H1 (cell line): ENCODE data around the gene FASTK. TPM values are rescaled to one million over a fixed set of nuclear protein-coding genes. Genes with fewer than 3 reads are reported as not detected.

Source experiments
- CTCF ChIA-PET: fragments of 300-600 bp; sonication (Branson Sonifier 250); formaldehyde crosslinking; loops from one replicate; lab custom pipeline; 2021; ENCODE audit not compliant: partially characterized antibody; lab: Charles Lee
- POLR2A ChIA-PET: fragments of 300-600 bp; sonication (Branson Sonifier 250); formaldehyde crosslinking; loops from one replicate; lab custom pipeline; 2021; ENCODE audit warnings: inconsistent platforms; ENCODE audit not compliant: partially characterized antibody; lab: Charles Lee
- DNase-seq, 2 experiments: peaks; one replicate each; pipeline versions ENCODE4 v3.0.0 to v3.0.0-alpha.2; 2010 to 2022; ENCODE audit warnings: low spot score in 2 of 2, low read depth in 1 of 2, mixed read lengths in 1 of 2
- FAIRE-seq: peaks from 2 replicates; lab custom pipeline; 2011; peaks lifted over from hg19 to GRCh38; lab: Jason Lieb, UNC
- H2AFZ ChIP-seq: 2 replicates; pipeline ENCODE4 v1.8.1; 2012; ENCODE audit warnings: low read length, inconsistent platforms
- H2AK5ac ChIP-seq: 2 replicates; pipeline ENCODE4 v1.6.1; 2013; ENCODE audit warnings: low read depth, low read length
- H2BK120ac ChIP-seq: replicated peaks from 2 replicates; pipeline ENCODE3; 2013; ENCODE audit warnings: low read depth, low read length, inconsistent platforms
- H2BK12ac ChIP-seq: 2 replicates; pipeline ENCODE4 v1.6.1; 2013; ENCODE audit warnings: low read depth, low read length
- H2BK15ac ChIP-seq: 2 replicates; pipeline ENCODE4 v1.6.1; 2013; ENCODE audit warnings: low read length
- H2BK20ac ChIP-seq: 2 replicates; pipeline ENCODE4 v1.6.1; 2013; ENCODE audit warnings: low read length
- H2BK5ac ChIP-seq: 2 replicates; pipeline ENCODE4 v1.6.1; 2013; ENCODE audit warnings: low read depth, low read length
- H3K14ac ChIP-seq: 2 replicates; pipeline ENCODE4 v1.6.1; 2013; ENCODE audit warnings: inconsistent platforms; ENCODE audit not compliant: insufficient read length
- H3K18ac ChIP-seq: 2 replicates; pipeline ENCODE4 v1.6.1; 2013; ENCODE audit warnings: low read length; ENCODE audit errors: extremely low read depth
- H3K23ac ChIP-seq: 2 replicates; pipeline ENCODE4 v1.6.1; 2013; ENCODE audit warnings: inconsistent platforms; ENCODE audit not compliant: insufficient read length
- H3K23me2 ChIP-seq: 2 replicates; pipeline ENCODE4 v1.6.1; 2013; ENCODE audit warnings: low read depth, low read length
- H3K27ac ChIP-seq: 2 replicates; pipeline ENCODE4 v1.6.1; 2011; ENCODE audit warnings: low read depth, low read length, inconsistent platforms
- H3K27me3 ChIP-seq, 4 experiments: replicated peaks in 1 of 4; 1 replicate in 1 of 4; 2 replicates in 3 of 4; pipeline versions ENCODE4 v1.6.1 to v1.8.1; 2011 to 2013; ENCODE audit warnings: low read length in 3 of 4, mild to moderate bottlenecking in 3 of 4, inconsistent platforms in 2 of 4, mixed read lengths in 2 of 4, moderate library complexity in 1 of 4; ENCODE audit not compliant: control insufficient read depth in 3 of 4, insufficient read depth in 3 of 4; ENCODE audit errors: extremely low read depth in 1 of 4
- H3K36me3 ChIP-seq, 4 experiments: 2 replicates each; pipeline versions ENCODE4 v1.6.1 to v1.8.1; 2011 to 2013; ENCODE audit warnings: mild to moderate bottlenecking in 4 of 4, low read length in 3 of 4, moderate library complexity in 2 of 4, control low read depth in 1 of 4, inconsistent platforms in 1 of 4; ENCODE audit not compliant: insufficient read depth in 4 of 4, control insufficient read depth in 2 of 4
- H3K4ac ChIP-seq: replicated peaks from 2 replicates; pipeline ENCODE3; 2013; ENCODE audit warnings: low read length, low read depth, mixed read lengths, inconsistent platforms; ENCODE audit not compliant: insufficient read length
- H3K4me1 ChIP-seq, 4 experiments: replicated peaks in 1 of 4; 1 replicate in 1 of 4; 2 replicates in 3 of 4; pipeline versions ENCODE4 v1.6.1 to v1.8.1; 2011 to 2013; ENCODE audit warnings: low read length in 3 of 4, inconsistent platforms in 2 of 4, mixed read lengths in 1 of 4; ENCODE audit not compliant: insufficient read depth in 4 of 4, control insufficient read depth in 3 of 4
- H3K4me2 ChIP-seq, 2 experiments: 2 replicates each; pipeline versions ENCODE4 v1.6.1 to v1.8.1; 2011 to 2013; ENCODE audit warnings: low read depth in 2 of 2, low read length in 2 of 2, control low read depth in 1 of 2, inconsistent platforms in 1 of 2, mild to moderate bottlenecking in 1 of 2; ENCODE audit not compliant: insufficient read depth in 1 of 2
- H3K4me3 ChIP-seq, 4 experiments: fragments of 200-600, 300-600 bp in 1 of 4; sonication (generic), shearing (Covaris generic), sonication (Bioruptor Twin) in 1 of 4; 2 replicates each; pipeline versions ENCODE4 v1.5.1 to v1.8.1; 2011 to 2016; ENCODE audit warnings: low read length in 4 of 4, low read depth in 3 of 4, control low read depth in 2 of 4, inconsistent platforms in 2 of 4, mild to moderate bottlenecking in 2 of 4, mixed read lengths in 1 of 4, moderate library complexity in 1 of 4; ENCODE audit not compliant: insufficient read depth in 2 of 4; ENCODE audit errors: extremely low read depth in 1 of 4
- H3K56ac ChIP-seq: replicated peaks from 2 replicates; pipeline ENCODE3; 2013; ENCODE audit warnings: low read depth, mild to moderate bottlenecking, mixed read lengths, low read length, inconsistent platforms; ENCODE audit not compliant: insufficient read length
- H3K79me1 ChIP-seq: 2 replicates; pipeline ENCODE4 v1.6.1; 2013; ENCODE audit warnings: low read depth, low read length, control low read depth
- H3K79me2 ChIP-seq, 2 experiments: 2 replicates each; pipeline versions ENCODE4 v1.6.1 to v1.8.1; 2012 to 2013; ENCODE audit warnings: low read length in 2 of 2, mild to moderate bottlenecking in 2 of 2, inconsistent platforms in 1 of 2; ENCODE audit not compliant: insufficient read depth in 2 of 2, control insufficient read depth in 1 of 2
- H3K9ac ChIP-seq, 4 experiments: replicated peaks in 1 of 4; 1 replicate in 1 of 4; 2 replicates in 3 of 4; pipeline versions ENCODE4 v1.6.1 to v1.8.1; 2011 to 2013; ENCODE audit warnings: low read depth in 3 of 4, low read length in 3 of 4, control low read depth in 2 of 4, mild to moderate bottlenecking in 2 of 4, moderate library complexity in 2 of 4, inconsistent platforms in 1 of 4; ENCODE audit errors: extremely low read depth in 1 of 4
- H3K9me3 ChIP-seq, 2 experiments: 2 replicates each; pipeline versions ENCODE4 v1.6.1 to v1.8.1; 2012 to 2013; ENCODE audit warnings: mild to moderate bottlenecking in 2 of 2, moderate library complexity in 2 of 2, control low read depth in 1 of 2, inconsistent platforms in 1 of 2, low read depth in 1 of 2, low read length in 1 of 2, mixed read lengths in 1 of 2; ENCODE audit not compliant: insufficient read depth in 2 of 2
- H4K20me1 ChIP-seq, 2 experiments: replicated peaks in 1 of 2; 2 replicates each; pipeline versions ENCODE3 to v1.8.1; 2011 to 2013; ENCODE audit warnings: inconsistent platforms in 2 of 2, low read length in 2 of 2, mild to moderate bottlenecking in 1 of 2; ENCODE audit not compliant: insufficient read depth in 2 of 2, control insufficient read depth in 1 of 2
- H4K5ac ChIP-seq: 2 replicates; pipeline ENCODE4 v1.6.1; 2013; ENCODE audit warnings: low read length, low read depth, mixed read lengths, inconsistent platforms; ENCODE audit not compliant: insufficient read length
- H4K8ac ChIP-seq: 2 replicates; pipeline ENCODE4 v1.8.0; 2013; ENCODE audit warnings: mild to moderate bottlenecking, moderate library complexity, low read length, inconsistent platforms; ENCODE audit not compliant: insufficient read depth; ENCODE audit errors: extremely low read depth
- H4K91ac ChIP-seq: replicated peaks from 2 replicates; pipeline ENCODE3; 2013; ENCODE audit warnings: low read length, mixed read lengths, inconsistent platforms; ENCODE audit not compliant: insufficient read length
- ATF3 ChIP-seq: IDR thresholded peaks from 2 replicates; pipeline ENCODE4 v1.6.1; 2011; ENCODE audit warnings: low read depth, mild to moderate bottlenecking, low read length; ENCODE audit not compliant: insufficient read depth
- GTF2F1 ChIP-seq: IDR thresholded peaks from 2 replicates; pipeline ENCODE4 v1.6.1; 2012; ENCODE audit warnings: low read depth, low read length, improper control_type of control experiment, borderline replicate concordance
- HDAC6 ChIP-seq: IDR thresholded peaks from one replicate; pipeline ENCODE4 v1.7.1; 2012; ENCODE audit warnings: low read depth, mild to moderate bottlenecking, inconsistent platforms, low read length, moderate library complexity
- JUND ChIP-seq: IDR thresholded peaks from 2 replicates; pipeline ENCODE4 v1.6.1; 2011; ENCODE audit warnings: mild to moderate bottlenecking, improper control_type of control experiment, low read length
- KDM4A ChIP-seq: IDR thresholded peaks from one replicate; pipeline ENCODE4 v1.7.1; 2012; ENCODE audit warnings: low read depth, mild to moderate bottlenecking, moderate library complexity, low read length, inconsistent platforms; ENCODE audit not compliant: severe bottlenecking
- POLR2AphosphoS5 ChIP-seq: IDR thresholded peaks from 2 replicates; pipeline ENCODE4 v1.6.1; 2011; ENCODE audit warnings: low read depth, low read length
- POU5F1 ChIP-seq: IDR thresholded peaks from 2 replicates; pipeline ENCODE4 v1.6.1; 2011; ENCODE audit warnings: low read depth, mild to moderate bottlenecking, low read length, moderate library complexity
- TAF1 ChIP-seq: IDR thresholded peaks from 2 replicates; pipeline ENCODE4 v1.6.1; 2011; ENCODE audit warnings: mild to moderate bottlenecking, low read depth, low read length
- USF2 ChIP-seq: IDR thresholded peaks from 2 replicates; pipeline ENCODE4 v1.6.1; 2011; ENCODE audit warnings: low read length, improper control_type of control experiment
- ZNF274 ChIP-seq: IDR thresholded peaks from 2 replicates; pipeline ENCODE4 v1.7.0; 2012; ENCODE audit warnings: low read length, borderline replicate concordance; ENCODE audit errors: extremely low read depth
- WGBS, 2 experiments: shearing (Covaris generic) in 1 of 2; methylation state at CpG; one replicate each; pipeline versions ENCODE4 v1.1.6 to v1.1.7; 2013 to 2015; ENCODE audit warnings: low lambda C conversion rate in 2 of 2, mixed read lengths in 2 of 2, inconsistent platforms in 1 of 2, low coverage in 1 of 2, missing lambda C conversion rate in 1 of 2; ENCODE audit not compliant: insufficient replicate concordance in 2 of 2, insufficient coverage in 1 of 2, insufficient read length in 1 of 2; ENCODE audit errors: extremely low coverage in 1 of 2, missing lambda C conversion rate in 1 of 2; 5-methylcytosine and 5-hydroxymethylcytosine counted together
- polyA plus RNA-seq, 7 experiments: library from polyadenylated mRNA; depleted of rRNA in 3 of 7; stranded (reverse) in 5 of 7; unstranded in 2 of 7; fragments of >200 nt in 5 of 7; fragments of 200-250 nt in 2 of 7; gene quantifications; 1 replicate in 5 of 7; 2 replicates in 1 of 7; 4 replicates in 1 of 7; pipeline versions ENCODE4 v1.2.1 to v1.2.3, GENCODE V29; 2011 to 2013; ENCODE audit warnings: missing spikeins in 2 of 7, mixed read lengths in 2 of 7
- total RNA-seq: library from RNA; stranded (reverse); fragmentation: NEBNext Ultra II Directional; extraction: Animal tissue kit (Norgen Biotek cat#: 25700); gene quantifications from 2 replicates; pipeline ENCODE4 v1.2.1, GENCODE V29; 2021
- TF ChIP-seq, protein P1 (sequence below): IDR thresholded peaks from 2 replicates; pipeline ENCODE4 v1.6.1; 2012; ENCODE audit warnings: inconsistent platforms

The FASTK gene
- total and polyA plus RNA-seq, 2 of the 8 experiments (the other 6 are each of a cell fraction or from before 2014, with no cell fraction given): 39.4 to 84.0 TPM

DNA sequence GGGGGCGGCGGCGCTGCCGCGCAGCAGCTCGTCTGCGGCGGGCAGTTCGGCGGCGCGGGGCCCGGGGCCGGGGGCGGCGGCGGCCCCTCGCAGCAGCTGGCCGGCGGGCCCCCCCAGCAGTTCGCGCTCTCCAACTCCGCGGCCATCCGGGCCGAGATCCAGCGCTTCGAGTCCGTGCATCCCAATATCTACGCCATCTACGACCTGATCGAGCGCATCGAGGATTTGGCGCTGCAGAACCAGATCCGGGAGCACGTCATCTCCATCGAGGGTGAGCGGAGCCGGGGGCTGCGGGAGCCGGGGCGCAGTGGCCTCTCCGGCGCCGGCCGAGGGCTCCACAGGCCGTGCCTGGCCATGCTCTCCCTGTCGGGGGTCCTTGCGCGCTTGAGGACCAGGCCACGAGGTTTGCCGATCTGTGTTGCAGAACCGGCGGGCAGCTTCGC, 6.2 kb upstream of the FASTK start:
- CTCF ChIA-PET: interaction anchor here (1.0 to 15.1 kb wide), 5 partner anchors 10 to 158 kb away, joined by 3 to 448 read pairs (median 17); no protein-coding TSS in a partner anchor
- no peak overlapping the region for H3K14ac ChIP-seq
- WGBS, 2 experiments: 3% methylated on average over 18 of the region's 56 CpGs; no CpG with 5 or more reads in 1 of the 2 experiments
- no peak overlapping the region for H3K23ac ChIP-seq
- peak overlapping the region; percentile 71 for H4K91ac ChIP-seq
- POLR2A ChIA-PET: interaction anchor here (1.2 to 4.9 kb wide), 2 partner anchors 9 to 29 kb away, joined by 3 to 33 read pairs; partner anchors contain the start of gene CDK5
- peak overlapping the region; percentile 58 to 75 (median 66) for H3K4me3 ChIP-seq
- H2BK5ac ChIP-seq: no peak overlapping the region
- H2BK15ac ChIP-seq: no peak overlapping the region
- H4K8ac ChIP-seq: peak overlapping the region; percentile 47
- H2BK20ac ChIP-seq: no peak overlapping the region
- DNase-seq (peak in 1 of 2 experiments; percentile 74), FAIRE-seq (no peak)
- no peak overlapping the region for H4K5ac ChIP-seq
- H2BK120ac ChIP-seq: no peak overlapping the region
- no peak overlapping the region for H2BK12ac ChIP-seq
- peaks cover 27 to 37% of the 10 kb centered on the region in 2 experiments for H4K20me1 ChIP-seq
- H3K79me2 ChIP-seq: peaks cover 0 to 40% of the 10 kb centered on the region in 2 experiments; a peak in 2 of 4 replicates
- H3K36me3 ChIP-seq: no peaks in the 10 kb centered on the region
- peaks cover 25% of the 10 kb centered on the region for H3K23me2 ChIP-seq
- peak overlapping the region; percentile 15 for H3K18ac ChIP-seq
- no peak overlapping the region for H2AFZ ChIP-seq
- H3K4me2 ChIP-seq: peak overlapping the region; percentile 73 to 83
- peaks cover 5% of the 10 kb centered on the region for H3K79me1 ChIP-seq
- H3K56ac ChIP-seq: no peak overlapping the region
- no peaks in the 10 kb centered on the region for H3K9me3 ChIP-seq
- H2AK5ac ChIP-seq: no peak overlapping the region
- no peak overlapping the region for H3K27ac ChIP-seq
- H3K4ac ChIP-seq: peak overlapping the region; percentile 62
- H3K27me3 ChIP-seq: peaks cover 0 to 28% (median 14%) of the 10 kb centered on the region in 4 experiments; a peak in 6 of 7 replicates
- peak overlapping the region; percentile 35 to 67 (median 53); a peak in 5 of 7 replicates for H3K9ac ChIP-seq
- H3K4me1 ChIP-seq: peaks cover 6 to 45% (median 29%) of the 10 kb centered on the region in 4 experiments
- TF ChIP-seq, protein P1, sequence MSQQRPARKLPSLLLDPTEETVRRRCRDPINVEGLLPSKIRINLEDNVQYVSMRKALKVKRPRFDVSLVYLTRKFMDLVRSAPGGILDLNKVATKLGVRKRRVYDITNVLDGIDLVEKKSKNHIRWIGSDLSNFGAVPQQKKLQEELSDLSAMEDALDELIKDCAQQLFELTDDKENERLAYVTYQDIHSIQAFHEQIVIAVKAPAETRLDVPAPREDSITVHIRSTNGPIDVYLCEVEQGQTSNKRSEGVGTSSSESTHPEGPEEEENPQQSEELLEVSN: peak; percentile 61; the same call in 1 of the 2 replicates
- no peak for TF ChIP-seq USF2
- no peak for TF ChIP-seq ATF3
- no peak for TF ChIP-seq GTF2F1
- no peak for TF ChIP-seq JUND
- no peak for TF ChIP-seq POU5F1
- no peak for TF ChIP-seq TAF1
- no peak for TF ChIP-seq POLR2AphosphoS5
- peak; percentile 75 for TF ChIP-seq KDM4A
- no peak for TF ChIP-seq ZNF274
- no peak for TF ChIP-seq HDAC6
